Gastrocnemius medialis (tissue), 4 donors: ENCODE data around the gene LMNTD1.

Experiments
- POLR2A ChIP-seq, 2 donors: fragments of 450-650 bp; IDR thresholded peaks; one replicate each; pipeline ENCODE4 v1.6.1; 2017; ENCODE audit warnings: antibody characterized with exemption in 2 of 2, mild to moderate bottlenecking in 2 of 2, moderate library complexity in 2 of 2
- TF ChIP-seq, protein P1 (sequence below), 5 experiments: fragments of 450-650 bp in 3 of 5; fragments of 200-600 bp in 2 of 5; sonication (generic) in 2 of 5; IDR thresholded peaks in 4 of 5; conservative IDR thresholded peaks in 1 of 5; 1 replicate in 4 of 5; 2 replicates in 1 of 5; pipeline ENCODE4 v1.5.1; 2016 to 2019; ENCODE audit warnings: antibody characterized with exemption in 5 of 5, mild to moderate bottlenecking in 3 of 5, moderate library complexity in 3 of 5

DNA sequence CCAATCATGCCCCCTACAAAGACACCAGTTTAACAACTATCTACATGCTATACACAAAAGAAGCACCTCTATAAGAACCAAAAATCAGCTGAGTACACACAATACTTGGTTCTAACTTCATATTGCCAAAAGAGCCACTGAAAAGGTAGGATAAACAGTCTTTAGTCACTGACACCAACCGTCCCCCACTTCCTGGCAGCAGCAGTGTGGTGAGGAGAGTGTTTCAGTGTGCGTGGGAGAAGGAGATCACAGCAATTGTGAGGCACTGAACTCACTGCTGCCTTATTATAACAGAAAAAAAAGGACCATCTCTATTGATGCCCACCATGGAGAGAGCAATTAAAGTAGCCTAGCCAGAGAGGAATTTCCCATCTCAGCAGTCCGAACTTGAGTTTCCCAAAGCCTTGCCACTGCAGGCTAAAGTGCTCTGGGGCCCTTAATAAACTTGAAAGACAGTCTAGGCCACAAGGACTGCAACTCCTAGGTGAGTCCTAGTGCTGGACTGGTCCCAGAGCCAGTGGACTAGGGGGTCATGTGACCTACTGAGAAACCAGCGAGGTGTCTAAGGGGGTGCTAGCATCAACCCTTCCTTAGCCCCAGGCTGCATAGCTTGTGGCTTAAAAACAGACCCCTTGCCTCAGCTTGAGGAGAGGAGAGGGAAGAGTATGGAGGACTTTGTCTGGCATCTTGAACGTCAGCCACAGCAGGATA is 37.1 kb upstream of the LMNTD1 start:
- TF ChIP-seq POLR2A (IDR thresholded peaks at IDR 0.05), result no peak
- TF ChIP-seq, protein P1, sequence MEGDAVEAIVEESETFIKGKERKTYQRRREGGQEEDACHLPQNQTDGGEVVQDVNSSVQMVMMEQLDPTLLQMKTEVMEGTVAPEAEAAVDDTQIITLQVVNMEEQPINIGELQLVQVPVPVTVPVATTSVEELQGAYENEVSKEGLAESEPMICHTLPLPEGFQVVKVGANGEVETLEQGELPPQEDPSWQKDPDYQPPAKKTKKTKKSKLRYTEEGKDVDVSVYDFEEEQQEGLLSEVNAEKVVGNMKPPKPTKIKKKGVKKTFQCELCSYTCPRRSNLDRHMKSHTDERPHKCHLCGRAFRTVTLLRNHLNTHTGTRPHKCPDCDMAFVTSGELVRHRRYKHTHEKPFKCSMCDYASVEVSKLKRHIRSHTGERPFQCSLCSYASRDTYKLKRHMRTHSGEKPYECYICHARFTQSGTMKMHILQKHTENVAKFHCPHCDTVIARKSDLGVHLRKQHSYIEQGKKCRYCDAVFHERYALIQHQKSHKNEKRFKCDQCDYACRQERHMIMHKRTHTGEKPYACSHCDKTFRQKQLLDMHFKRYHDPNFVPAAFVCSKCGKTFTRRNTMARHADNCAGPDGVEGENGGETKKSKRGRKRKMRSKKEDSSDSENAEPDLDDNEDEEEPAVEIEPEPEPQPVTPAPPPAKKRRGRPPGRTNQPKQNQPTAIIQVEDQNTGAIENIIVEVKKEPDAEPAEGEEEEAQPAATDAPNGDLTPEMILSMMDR (IDR thresholded peaks at IDR 0.05 in 4 of 5, conservative IDR thresholded peaks at IDR 0.05 in 1 of 5), result no peak
